Thyroid gland (tissue), 4 donors: ENCODE data around the gene GRK6. TPM values are rescaled to one million over a fixed set of nuclear protein-coding genes. Genes with fewer than 3 reads are reported as not detected.
A peak's percentile ranks its signal among the peaks of the same experiment; 100 is the strongest.

Experiments used
- DNase-seq, 2 donors: peaks; one replicate each; pipeline ENCODE4 v3.0.0-alpha.2; 2019
- H3K27ac ChIP-seq, 3 donors: fragments of 200-600 bp; sonication (generic); 1 replicate in 2 of 3; 2 replicates in 1 of 3; pipeline ENCODE4 v1.5.1; 2016 to 2019; ENCODE audit warnings: mild to moderate bottlenecking in 1 of 3, moderate library complexity in 1 of 3
- H3K27me3 ChIP-seq: fragments of 200-600 bp; sonication (generic); one replicate; pipeline ENCODE4 v1.5.1; 2019
- H3K36me3 ChIP-seq, 2 donors: fragments of 200-600 bp; sonication (generic); one replicate each; pipeline ENCODE4 v1.5.1; 2016 to 2019
- H3K4me1 ChIP-seq, 2 donors: fragments of 200-600 bp; sonication (generic); one replicate each; pipeline ENCODE4 v1.5.1; 2017 to 2019
- H3K4me3 ChIP-seq, 3 donors: fragments of 200-600 bp; sonication (generic); replicated peaks in 1 of 3; 1 replicate in 2 of 3; 2 replicates in 1 of 3; pipeline ENCODE4 v1.5.1; 2016; ENCODE audit warnings: mild to moderate bottlenecking in 1 of 3
- H3K9me3 ChIP-seq: fragments of 200-600 bp; sonication (generic); one replicate; pipeline ENCODE4 v1.5.1; 2017
- POLR2A ChIP-seq, 2 donors: fragments of 450-650 bp; IDR thresholded peaks; one replicate each; pipeline ENCODE4 v1.6.1; 2017; ENCODE audit warnings: antibody characterized with exemption in 2 of 2, mild to moderate bottlenecking in 2 of 2, moderate library complexity in 1 of 2
- WGBS, 2 donors: methylation state at CpG; one replicate each; pipeline ENCODE4 v1.1.5; 2017; 5-methylcytosine and 5-hydroxymethylcytosine counted together
- intact Hi-C: fragments of 100-400 bp; cut with DNase I; formaldehyde crosslinking; loops from one replicate; pipeline ENCODE4 v1.15.1; 2023
- total RNA-seq, 4 donors: library from RNA; depleted of rRNA; stranded (reverse); fragments of >200 nt; gene quantifications; one replicate each; pipeline ENCODE4 v1.2.3, GENCODE V29; 2016
- TF ChIP-seq, protein P1 (sequence below), 6 experiments: fragments of 200-600 bp in 3 of 6; fragments of 450-650 bp in 3 of 6; sonication (generic) in 3 of 6; IDR thresholded peaks; one replicate each; pipeline ENCODE4 v1.5.1; 2016 to 2019; ENCODE audit warnings: antibody characterized with exemption in 6 of 6, mild to moderate bottlenecking in 2 of 6, inconsistent platforms in 1 of 6, moderate library complexity in 1 of 6

GRK6 gene
- total RNA-seq, 4 donors from 2014 or later = 14.0 to 27.8 (median 18.8) TPM

DNA sequence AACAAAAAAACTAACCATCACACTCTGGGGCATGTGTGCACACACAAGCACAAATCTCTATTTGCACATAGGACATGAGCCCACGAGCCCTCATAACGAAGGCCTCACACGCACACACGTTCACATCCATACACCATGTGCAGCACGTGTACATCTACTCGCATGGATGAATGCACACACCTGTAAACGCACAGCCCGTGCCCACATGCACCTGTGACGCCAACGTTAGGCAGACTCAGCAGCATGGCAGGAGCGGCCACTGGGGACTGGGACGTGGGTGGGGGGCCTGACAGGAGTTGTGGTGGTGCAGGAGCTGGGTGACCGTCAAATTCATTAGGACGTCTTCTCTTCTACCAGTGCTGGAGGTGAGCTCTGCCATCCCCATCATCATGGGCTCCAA, 39.1 kb upstream of the GRK6 start:
- no peak for DNase-seq
- WGBS, 2 donors = 60 to 77% methylated on average over 10 to 14 of the region's 14 CpGs
- H3K27ac ChIP-seq = no peak overlapping the region
- no peak overlapping the region for H3K4me3 ChIP-seq
- H3K27me3 ChIP-seq = no peaks in the 10 kb centered on the region
- TF ChIP-seq, protein P1, sequence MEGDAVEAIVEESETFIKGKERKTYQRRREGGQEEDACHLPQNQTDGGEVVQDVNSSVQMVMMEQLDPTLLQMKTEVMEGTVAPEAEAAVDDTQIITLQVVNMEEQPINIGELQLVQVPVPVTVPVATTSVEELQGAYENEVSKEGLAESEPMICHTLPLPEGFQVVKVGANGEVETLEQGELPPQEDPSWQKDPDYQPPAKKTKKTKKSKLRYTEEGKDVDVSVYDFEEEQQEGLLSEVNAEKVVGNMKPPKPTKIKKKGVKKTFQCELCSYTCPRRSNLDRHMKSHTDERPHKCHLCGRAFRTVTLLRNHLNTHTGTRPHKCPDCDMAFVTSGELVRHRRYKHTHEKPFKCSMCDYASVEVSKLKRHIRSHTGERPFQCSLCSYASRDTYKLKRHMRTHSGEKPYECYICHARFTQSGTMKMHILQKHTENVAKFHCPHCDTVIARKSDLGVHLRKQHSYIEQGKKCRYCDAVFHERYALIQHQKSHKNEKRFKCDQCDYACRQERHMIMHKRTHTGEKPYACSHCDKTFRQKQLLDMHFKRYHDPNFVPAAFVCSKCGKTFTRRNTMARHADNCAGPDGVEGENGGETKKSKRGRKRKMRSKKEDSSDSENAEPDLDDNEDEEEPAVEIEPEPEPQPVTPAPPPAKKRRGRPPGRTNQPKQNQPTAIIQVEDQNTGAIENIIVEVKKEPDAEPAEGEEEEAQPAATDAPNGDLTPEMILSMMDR (IDR thresholded peaks at IDR 0.05) = no peak
- TF ChIP-seq POLR2A (IDR thresholded peaks at IDR 0.05) = no peak
- intact Hi-C loops = no loop called here
- no peaks in the 10 kb centered on the region for H3K36me3 ChIP-seq
- peaks cover 3 to 20% of the 10 kb centered on the region in 2 donors for H3K4me1 ChIP-seq
- no peaks in the 10 kb centered on the region for H3K9me3 ChIP-seq

DNA sequence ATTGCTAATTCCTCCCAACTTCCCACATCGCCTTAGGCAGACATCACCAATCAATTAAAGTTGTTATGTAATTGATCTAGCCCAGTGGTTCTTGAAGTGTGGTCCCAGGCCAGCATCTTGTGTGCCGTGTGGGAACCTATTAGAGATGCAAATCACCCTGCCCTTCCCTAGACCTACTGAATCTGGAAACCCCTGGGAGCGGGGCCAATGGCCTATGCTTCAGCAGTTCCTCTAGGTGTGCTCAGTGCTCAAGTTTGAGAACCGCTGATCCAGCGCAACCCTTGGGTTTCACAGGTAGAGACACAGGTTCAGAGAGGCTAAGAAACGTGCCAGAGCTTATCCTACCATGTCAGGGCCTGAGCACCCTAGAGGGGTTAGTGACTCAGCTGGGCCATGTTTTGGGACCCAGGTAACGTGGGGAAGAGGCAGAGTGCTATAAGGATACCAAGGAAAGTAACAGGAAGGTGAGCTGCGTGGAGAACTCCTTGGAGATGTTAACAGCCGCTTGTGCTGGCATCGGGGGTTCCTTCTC, 37.9 kb upstream of the GRK6 start:
- H3K4me3 ChIP-seq = no peak overlapping the region
- peak; percentile 77 to 81 for DNase-seq
- intact Hi-C loops = no loop called here
- TF ChIP-seq, protein P1 (IDR thresholded peaks at IDR 0.05) = no peak
- TF ChIP-seq POLR2A (IDR thresholded peaks at IDR 0.05) = no peak
- H3K27ac ChIP-seq = no peak overlapping the region
- WGBS, 2 donors = 50 to 60% methylated on average over 10 of the region's 10 CpGs
- no peaks in the 10 kb centered on the region for H3K36me3 ChIP-seq
- no peaks in the 10 kb centered on the region for H3K27me3 ChIP-seq
- peaks cover 3 to 20% of the 10 kb centered on the region in 2 donors for H3K4me1 ChIP-seq
- no peaks in the 10 kb centered on the region for H3K9me3 ChIP-seq

DNA sequence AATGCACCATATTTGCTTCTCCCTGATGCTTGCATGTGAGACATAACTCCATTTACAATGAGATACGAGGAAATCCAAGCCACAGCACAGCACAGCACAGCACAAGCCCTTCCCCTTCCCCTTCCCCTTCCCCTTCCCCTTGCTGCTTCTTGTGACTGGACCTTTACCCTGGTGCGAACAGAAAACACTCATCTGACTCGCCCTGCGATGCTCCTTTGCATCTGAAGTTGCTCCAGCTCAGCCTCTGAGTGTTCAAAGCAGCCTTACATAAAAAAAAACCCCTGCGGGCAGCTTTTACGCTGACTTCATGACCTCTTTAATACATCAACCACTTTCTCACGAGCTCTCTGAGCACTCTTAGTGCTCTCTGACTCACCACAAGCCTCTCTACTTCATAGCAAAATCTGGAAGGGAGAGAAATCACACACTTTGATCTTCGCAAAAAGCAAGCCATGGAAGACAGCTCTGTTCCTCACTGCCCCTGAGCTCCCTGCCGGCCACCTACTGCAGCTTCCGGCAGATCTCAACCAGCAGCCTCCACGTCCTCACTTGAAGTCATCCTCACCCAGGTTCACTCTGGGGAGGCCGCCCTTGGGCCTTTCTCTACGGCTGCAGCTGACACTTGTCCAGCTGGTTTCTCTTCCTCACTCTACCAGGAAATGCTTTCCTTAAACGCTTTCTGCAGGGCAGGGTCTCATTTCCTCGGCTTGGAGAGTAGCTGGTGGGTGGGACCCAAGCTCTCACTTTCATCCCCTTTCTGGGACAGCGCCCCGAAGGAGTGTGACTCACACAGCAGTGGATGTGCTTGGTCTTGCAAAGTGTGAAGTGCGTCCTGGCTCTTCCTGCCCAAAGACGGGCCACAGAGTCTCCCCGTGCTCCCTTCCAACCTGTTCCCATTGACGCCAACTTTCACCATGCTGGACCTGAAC, 37.0 kb upstream of the GRK6 start:
- no peak for DNase-seq
- Histone ChIP-seq H3K9me3 (no peaks in the 10 kb centered on the region), H3K27me3 (no peaks in the 10 kb centered on the region), H3K36me3 (no peaks in the 10 kb centered on the region), H3K27ac (no peak overlapping the region), H3K4me3 (no peak overlapping the region), H3K4me1 (peaks cover 3 to 20% of the 10 kb centered on the region in 2 donors)
- intact Hi-C loops = loop anchor here (5.0 kb wide), 2 partner anchors 68 to 113 kb away; no protein-coding TSS in a partner anchor
- TF ChIP-seq POLR2A (IDR thresholded peaks at IDR 0.05) = no peak
- TF ChIP-seq, protein P1 (IDR thresholded peaks at IDR 0.05) = no peak
- WGBS, 2 donors = 31 to 41% methylated on average over 19 to 21 of the region's 21 CpGs

DNA sequence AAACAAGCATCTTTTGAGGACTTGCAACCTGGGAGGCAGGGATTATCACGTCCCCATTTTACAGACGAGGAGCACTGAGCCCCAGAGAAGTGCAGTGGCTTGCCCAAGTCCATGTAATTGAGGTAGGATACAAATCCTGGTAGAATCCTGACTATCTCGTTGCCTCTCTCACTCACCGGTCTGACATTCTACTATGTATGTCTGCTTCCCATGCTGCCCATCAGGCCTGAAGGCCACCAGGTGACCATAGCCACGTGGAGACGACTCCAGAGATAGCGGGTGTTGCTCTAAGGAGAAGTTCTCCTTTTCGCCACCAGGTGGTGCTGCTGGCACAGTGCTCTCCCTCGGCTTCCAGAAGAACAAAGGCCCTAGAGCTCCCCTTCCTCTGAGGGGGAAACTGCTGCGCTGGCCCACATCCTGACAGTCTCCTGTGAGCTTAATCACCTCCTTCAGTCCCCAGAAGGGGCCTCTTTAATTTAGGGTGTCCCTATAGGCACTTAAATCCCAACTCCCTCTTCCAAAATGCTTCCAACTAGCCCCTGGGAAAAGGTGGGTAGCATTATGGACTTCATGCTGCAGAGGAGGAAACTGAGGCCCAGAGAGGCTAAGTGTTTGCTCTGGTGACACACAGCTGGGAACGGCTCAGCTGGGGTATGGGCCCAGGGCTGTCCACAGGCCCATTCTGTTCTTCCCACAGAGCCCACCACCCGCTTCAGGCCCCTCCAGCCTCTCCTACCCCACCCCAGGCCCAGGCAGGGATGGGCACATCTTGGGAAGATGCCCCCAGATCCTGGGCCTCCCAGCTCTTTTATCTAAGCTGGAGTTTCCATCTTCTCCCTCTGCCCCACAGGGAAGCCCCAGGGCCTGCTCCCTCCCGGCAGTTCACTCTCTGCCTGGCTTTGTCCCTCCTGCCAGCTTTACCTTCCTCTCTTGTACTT, 35.8 kb upstream of the GRK6 start:
- TF ChIP-seq, protein P1 (IDR thresholded peaks at IDR 0.05) = peak; percentile 91 to 97 (median 96)
- TF ChIP-seq POLR2A (IDR thresholded peaks at IDR 0.05) = no peak
- Histone ChIP-seq H3K27ac (no peak overlapping the region), H3K4me3 (no peak overlapping the region), H3K4me1 (peaks cover 3 to 20% of the 10 kb centered on the region in 2 donors), H3K9me3 (no peaks in the 10 kb centered on the region), H3K27me3 (no peaks in the 10 kb centered on the region), H3K36me3 (no peaks in the 10 kb centered on the region)
- intact Hi-C loops = loop anchor here (5.0 kb wide), 2 partner anchors 67 to 112 kb away; no protein-coding TSS in a partner anchor
- 18 to 29% methylated on average over 11 to 12 of the region's 13 CpGs for WGBS, 2 donors
- peak; percentile 80 to 81 for DNase-seq
